GM19438 (cell line): ENCODE measurements around the gene COLEC12.

Experiments used
- ATAC-seq: cut with Tn5 transposase; IDR thresholded peaks from one replicate; pipeline ENCODE4 v1.9.1; 2021; ENCODE audit warnings: low read depth; ENCODE audit not compliant: unreplicated experiment

COLEC12 gene

DNA sequence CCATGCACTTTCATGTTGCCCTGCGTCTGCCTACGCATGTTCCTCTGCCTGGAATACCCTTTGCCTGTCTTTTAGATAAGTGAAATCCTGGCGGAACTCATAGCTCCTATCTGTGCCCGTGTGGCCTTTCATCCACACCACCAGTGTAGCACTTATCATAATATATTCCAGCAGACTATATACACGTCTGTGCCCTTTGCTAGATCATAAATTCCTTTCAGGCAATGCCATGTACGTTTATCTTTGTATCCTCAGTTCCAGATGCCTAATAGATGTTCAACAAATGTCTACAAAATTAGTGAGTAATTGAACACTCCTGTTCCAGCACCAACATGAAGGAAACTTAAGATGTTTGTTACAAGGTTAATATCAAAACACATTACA, 106.9 kb downstream of the COLEC12 start:
- ATAC-seq, result no peak

GRCh38 chr18:392928-393573, 107.5 kb downstream of the COLEC12 start:
- no peak for ATAC-seq

DNA sequence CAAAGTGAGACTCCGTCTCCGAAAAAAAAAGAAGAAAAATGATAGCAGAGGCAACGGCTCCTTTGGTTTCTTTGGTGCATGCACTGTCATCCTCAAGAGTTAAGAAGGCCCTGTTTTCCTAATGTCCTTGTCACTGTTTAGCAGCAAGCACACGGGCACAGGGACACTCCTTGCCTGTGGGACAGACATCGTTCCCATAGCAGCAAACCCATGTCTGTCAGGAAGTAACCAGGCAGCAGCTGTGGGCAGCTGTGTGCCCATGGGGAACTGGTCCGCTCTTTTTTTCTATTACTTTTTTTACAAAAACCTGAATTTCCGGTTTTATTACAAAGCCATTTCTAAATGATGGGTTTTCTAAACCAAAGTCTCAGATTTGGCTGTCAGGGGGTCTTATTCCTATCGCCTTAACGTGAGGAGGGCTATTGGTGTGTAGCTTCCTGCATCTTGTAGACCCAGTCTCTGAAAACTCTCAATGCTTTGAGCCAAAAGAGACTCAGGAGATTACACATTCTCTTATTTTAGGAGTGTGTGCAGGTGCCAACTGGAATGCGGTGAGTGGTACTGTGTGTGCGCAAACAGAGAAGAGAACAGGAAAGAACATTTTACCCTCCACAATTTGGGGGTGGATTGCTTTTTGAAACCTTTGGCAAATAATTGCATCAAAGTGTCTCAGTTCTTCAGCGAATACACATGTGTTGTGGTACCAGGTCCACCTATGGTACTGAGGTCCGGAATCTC, 109.6 kb downstream of the COLEC12 start:
- ATAC-seq, result no peak

DNA sequence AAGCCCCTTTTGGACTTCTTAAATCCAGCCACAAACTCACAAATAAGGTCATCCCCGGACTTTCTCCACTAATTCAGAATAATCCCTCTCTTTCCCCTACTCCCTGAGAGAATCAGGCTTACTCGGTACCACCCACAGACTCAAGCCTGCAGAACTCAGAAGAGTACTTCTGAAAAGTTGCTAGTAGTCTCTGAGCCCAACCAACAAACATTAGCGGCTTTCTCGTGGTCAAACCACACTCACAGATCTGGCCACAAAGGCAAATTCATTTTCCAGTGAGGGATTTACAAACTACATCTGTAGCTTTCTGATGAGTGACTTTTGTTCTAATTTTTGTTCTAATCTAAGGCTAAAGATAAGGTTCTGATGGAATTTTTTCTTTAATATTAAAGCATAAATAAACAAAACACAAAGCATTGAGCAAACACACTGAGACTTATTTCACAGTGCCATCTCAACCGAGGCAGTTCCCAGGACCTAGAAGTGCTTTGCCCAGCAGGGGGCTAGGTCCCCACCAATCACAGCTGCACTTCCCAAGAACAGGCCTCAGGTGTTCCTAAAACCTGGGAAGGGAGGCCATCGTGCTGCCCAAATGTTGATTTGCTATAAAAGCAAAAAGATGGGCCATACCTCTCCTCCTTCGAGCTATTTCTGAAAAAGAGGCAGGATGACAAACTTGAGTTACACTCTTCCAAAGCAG, 110.7 kb downstream of the COLEC12 start:
- ATAC-seq, result no peak

GRCh38 chr18:388200-388599, 112.3 kb downstream of the COLEC12 start:
- ATAC-seq, result no peak

DNA sequence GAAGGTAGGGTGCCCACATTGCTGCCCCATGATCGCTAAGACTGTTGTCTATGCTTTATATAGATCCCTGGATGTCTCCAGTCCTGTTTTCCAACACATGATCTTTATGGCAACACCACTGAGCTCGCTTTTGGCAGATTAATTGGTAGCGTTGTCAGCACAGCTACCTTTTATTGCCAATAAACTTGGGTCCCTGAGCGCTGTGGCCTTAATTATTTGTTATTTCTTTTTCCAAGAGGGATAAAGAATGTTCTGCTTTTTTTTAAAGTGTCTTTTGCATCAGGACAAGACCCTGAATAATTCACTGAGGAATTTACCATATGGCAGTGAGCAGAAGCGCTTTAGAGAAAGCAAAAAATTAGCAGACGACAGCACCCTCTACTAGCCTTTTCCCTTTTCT, 113.5 kb downstream of the COLEC12 start:
- ATAC-seq, result no peak

- no peak for ATAC-seq
Measured at GRCh38 chr18:384897-385296, 115.6 kb downstream of the COLEC12 start.

DNA sequence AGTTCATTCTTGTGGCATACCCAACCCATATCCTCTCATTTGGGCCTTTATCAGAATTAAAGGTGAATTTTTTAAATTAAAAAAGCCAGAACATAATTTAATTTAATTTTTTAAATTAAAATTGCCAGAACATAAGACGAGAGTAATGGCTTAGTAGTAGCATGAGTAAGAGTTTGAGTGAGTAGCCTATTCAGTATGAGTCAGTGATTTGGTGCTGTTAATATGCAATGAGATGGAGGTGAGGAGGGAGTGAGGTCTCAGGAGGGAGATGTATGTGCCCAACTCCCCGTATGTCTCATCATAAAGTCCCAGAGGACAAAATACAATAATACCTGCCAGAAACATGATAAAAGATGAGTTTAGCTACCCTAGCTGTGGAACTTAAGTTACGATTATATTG, 117.4 kb downstream of the COLEC12 start:
- ATAC-seq, result no peak

DNA sequence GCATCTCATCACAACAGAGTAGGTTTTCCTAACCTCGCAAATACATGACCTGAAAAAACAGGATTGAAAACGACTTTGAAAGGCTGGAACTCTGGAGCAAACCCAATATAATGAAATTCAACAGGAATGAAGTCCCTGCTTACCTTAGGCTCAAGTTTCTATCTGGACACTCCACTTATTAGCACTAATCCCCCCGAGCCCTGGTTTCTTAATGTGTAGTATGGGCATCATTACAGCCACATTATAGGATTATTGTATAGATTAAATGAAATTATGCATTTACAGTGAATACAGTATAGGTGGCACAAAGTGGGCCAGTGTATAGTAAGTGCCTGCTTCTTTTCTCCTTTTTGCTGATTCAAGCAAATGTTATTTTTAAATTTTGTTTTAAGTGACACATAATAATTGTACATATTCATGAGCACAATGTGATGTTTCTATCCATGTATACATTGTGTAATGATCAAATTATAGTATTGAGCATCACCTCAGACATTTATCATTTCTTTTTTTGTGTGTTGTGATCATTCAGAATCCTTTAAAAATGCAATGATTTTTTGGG, 118.0 kb downstream of the COLEC12 start:
- no peak for ATAC-seq

DNA sequence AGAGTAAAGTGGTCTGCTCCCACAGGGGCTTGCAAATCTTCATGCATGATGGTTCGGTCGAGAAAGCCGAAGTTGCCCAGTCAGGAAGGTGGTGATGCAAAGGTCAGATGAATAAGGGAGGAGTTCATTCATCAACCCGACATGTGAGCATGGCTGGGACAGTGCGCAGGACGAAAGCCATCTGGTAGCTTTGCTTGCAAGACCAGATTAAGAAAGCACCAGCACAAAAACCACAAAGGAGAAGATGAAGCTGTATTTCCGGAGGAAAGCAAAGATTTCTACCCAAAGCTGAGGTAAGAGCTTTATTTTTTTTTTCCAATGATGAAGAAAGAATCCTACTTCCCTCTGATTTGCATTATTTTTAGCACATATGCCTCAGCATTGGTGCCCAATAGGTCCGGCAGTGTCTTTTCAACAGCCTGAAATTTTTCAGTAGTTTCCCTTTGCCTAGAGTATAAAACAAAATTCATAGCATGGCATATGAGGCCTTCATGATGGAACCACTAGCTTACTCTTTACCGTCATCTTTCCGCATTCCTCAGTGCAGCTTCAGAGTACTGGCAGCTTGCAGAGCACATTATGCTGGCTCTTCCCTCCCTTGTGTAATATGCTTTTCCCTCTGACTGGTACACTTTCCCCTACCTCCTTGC, 120.7 kb downstream of the COLEC12 start:
- ATAC-seq, result no peak

GRCh38 chr18:378079-378478, 122.4 kb downstream of the COLEC12 start:
- no peak for ATAC-seq

DNA sequence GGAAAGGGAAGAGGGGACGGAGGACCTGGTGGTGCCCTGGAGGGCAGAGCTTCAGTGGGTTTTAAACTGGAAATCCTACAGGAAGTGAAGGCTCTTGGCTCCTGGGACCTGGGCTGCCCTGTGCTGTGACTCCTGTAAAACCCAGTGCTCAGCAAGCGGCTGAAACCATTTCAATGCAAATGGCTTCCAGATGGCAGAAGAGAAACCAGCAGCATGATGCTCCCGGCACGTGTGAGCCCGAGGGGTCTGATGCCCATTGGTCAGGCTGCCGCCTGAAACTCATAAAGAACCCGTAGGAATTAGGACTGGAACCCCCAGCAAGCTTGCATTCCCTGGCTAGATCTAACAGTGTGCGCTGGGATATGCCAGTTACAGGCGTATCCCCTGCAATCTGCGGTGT, 123.4 kb downstream of the COLEC12 start:
- no peak for ATAC-seq

DNA sequence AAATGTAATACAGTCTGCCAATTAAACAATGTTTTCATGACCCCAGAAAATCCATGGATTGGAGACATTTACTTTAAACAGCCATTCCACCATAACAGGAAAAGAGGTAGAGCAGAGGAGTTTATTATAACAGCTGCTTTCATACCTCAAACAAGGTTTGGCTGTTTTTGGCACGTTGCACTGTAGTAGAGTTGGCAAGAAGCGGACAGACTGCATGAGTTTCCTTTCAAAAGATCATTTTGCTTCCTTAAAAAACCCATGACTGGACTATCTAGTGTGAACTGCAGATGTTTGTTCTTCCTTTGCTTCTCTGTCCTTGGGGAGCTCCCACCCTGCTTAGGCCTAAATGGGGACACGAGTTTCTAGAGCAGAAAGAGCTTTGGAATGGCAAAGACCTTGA, 124.2 kb downstream of the COLEC12 start:
- no peak for ATAC-seq

GRCh38 chr18:374721-375168, 125.8 kb downstream of the COLEC12 start:
- ATAC-seq, result peak; percentile 87

DNA sequence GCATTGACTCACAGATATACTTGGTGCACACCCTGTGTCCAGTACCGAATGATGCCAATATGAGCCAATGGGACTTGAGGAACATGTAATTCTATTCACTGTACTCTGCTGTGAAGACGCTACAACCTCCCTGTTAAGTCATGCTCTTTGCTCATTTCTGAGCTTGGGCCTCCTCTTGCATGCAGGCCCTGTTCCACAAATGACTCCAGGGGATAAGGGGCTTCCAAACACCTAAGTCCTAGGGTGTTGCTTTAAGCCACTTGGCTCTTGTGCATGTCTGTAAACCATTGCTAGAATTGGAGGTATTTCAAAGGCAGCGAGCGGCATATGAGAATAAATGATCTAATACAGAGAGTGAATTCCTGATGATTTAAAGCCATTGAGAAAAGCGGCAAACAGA, 126.7 kb downstream of the COLEC12 start:
- ATAC-seq, result no peak

- ATAC-seq, result no peak
Measured at GRCh38 chr18:371609-371982, 128.9 kb downstream of the COLEC12 start.

DNA sequence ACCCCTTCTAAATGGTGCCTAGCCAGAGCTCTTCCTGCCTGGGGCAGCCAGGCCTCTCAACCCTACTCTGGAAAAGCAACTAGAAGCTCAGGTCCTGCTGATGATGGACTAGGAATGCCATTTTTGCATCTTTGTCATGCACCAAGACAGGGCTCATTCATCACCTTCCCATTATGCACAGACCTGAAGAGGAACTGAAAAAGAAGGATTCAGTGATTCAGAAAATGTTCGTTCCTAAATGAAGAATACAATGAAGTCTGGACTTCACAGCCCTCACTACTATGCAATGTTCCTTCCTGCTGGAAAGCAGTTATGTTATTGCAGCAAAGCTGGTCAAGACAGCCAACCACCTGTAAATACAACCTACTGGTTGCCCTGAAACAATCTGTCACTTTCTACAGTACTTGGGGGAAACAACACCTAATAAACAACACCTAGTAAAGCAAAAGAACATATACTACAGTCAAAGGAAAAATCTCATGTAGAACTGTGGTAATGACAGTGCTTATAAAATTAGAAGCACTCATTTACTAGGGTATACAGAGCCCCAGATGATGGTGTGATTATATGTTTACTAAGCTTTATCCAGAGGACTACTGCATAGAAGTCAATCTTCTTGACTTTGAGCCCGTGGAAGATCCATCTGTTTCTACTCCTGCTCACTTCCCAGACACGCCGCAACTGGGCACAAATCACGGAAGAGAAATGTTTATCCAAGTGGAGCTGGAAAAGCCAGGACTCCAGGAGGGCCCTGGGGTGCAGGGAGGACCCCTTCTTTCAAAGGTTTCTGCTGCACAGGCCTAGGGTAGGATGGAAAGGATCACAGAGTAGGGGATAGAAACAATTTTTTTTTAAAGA, 129.5 kb downstream of the COLEC12 start:
- no peak for ATAC-seq

- ATAC-seq, result no peak
Measured at GRCh38 chr18:369224-370015, 131.1 kb downstream of the COLEC12 start.

- ATAC-seq, result no peak
Measured at GRCh38 chr18:366466-367061, 133.9 kb downstream of the COLEC12 start.
